GM23248 (cell line): ENCODE measurements around the gene GRAMD1A. TPM values are rescaled to one million over a fixed set of nuclear protein-coding genes. Genes with fewer than 3 reads are reported as not detected.
"Not testable (repeated sequence)": the region's sequence is repeated elsewhere in the genome, so short reads cannot be mapped to it uniquely, and the experiment has no call there.

Source experiments
- DNase-seq: peaks from one replicate; pipeline ENCODE4 v3.0.0-alpha.2; 2015
- H2AFZ ChIP-seq: fragments of 200-600 bp; sonication (generic); 2 replicates; pipeline ENCODE4 v1.6.1; 2016; ENCODE audit warnings: antibody characterized with exemption
- H3F3A ChIP-seq: fragments of 200-600 bp; sonication (generic); 2 replicates; pipeline ENCODE4 v1.6.1; 2016; ENCODE audit warnings: mild to moderate bottlenecking, antibody characterized with exemption, mixed run types; ENCODE audit not compliant: insufficient read depth
- H3K27ac ChIP-seq: fragments of 200-600 bp; sonication (generic); 2 replicates; pipeline ENCODE4 v1.5.1; 2016; ENCODE audit warnings: mild to moderate bottlenecking
- H3K27me3 ChIP-seq: fragments of 200-600 bp; sonication (generic); replicated peaks from 2 replicates; pipeline ENCODE4 v1.6.1; 2016; ENCODE audit warnings: mild to moderate bottlenecking; ENCODE audit not compliant: insufficient read depth
- H3K36me3 ChIP-seq: fragments of 200-600 bp; sonication (generic); 2 replicates; pipeline ENCODE4 v1.6.1; 2016; ENCODE audit warnings: low read depth, mild to moderate bottlenecking
- H3K4me1 ChIP-seq: fragments of 200-600 bp; sonication (generic); 2 replicates; pipeline ENCODE4 v1.6.1; 2016; ENCODE audit warnings: mild to moderate bottlenecking; ENCODE audit not compliant: insufficient read depth
- H3K4me2 ChIP-seq: fragments of 200-600 bp; sonication (generic); one replicate; pipeline ENCODE4 v1.6.1; 2016; ENCODE audit warnings: mild to moderate bottlenecking; ENCODE audit not compliant: unreplicated experiment
- H3K4me3 ChIP-seq: fragments of 200-600 bp; sonication (generic); 2 replicates; pipeline ENCODE4 v1.5.1; 2016; ENCODE audit warnings: mild to moderate bottlenecking
- H3K79me2 ChIP-seq: fragments of 200-600 bp; sonication (generic); 2 replicates; pipeline ENCODE4 v1.6.1; 2016; ENCODE audit warnings: mild to moderate bottlenecking; ENCODE audit not compliant: insufficient read depth
- H3K9ac ChIP-seq: fragments of 200-600 bp; sonication (generic); 2 replicates; pipeline ENCODE4 v1.6.1; 2016; ENCODE audit warnings: mild to moderate bottlenecking
- H3K9me2 ChIP-seq: fragments of 200-600 bp; sonication (generic); 2 replicates; pipeline ENCODE4 v1.6.1; 2016; ENCODE audit warnings: mixed run types, mild to moderate bottlenecking, moderate library complexity; ENCODE audit not compliant: insufficient read depth
- H3K9me3 ChIP-seq: fragments of 200-600 bp; sonication (generic); one replicate; pipeline ENCODE4 v1.6.1; 2017; ENCODE audit warnings: low read depth
- H4K20me1 ChIP-seq: fragments of 200-600 bp; sonication (generic); 2 replicates; pipeline ENCODE4 v1.6.0; 2016; ENCODE audit not compliant: insufficient read depth
- EZH2 ChIP-seq: fragments of 200-600 bp; sonication (generic); IDR thresholded peaks from 2 replicates; pipeline ENCODE4 v1.6.1; 2018; ENCODE audit warnings: antibody characterized with exemption, mild to moderate bottlenecking; ENCODE audit not compliant: insufficient read depth, poor library complexity, severe bottlenecking
- EZH2phosphoT487 ChIP-seq: fragments of 200-600 bp; sonication (generic); IDR thresholded peaks from 2 replicates; pipeline ENCODE4 v1.6.1; 2018; ENCODE audit warnings: antibody characterized with exemption, moderate library complexity, mild to moderate bottlenecking, low read depth; ENCODE audit not compliant: insufficient read depth
- WGBS, 2 experiments: methylation state at CpG; one replicate each; pipeline ENCODE4 v1.1.6; 2015 to 2017; ENCODE audit warnings: low lambda C conversion rate in 2 of 2, low coverage in 1 of 2; ENCODE audit errors: missing lambda C conversion rate in 2 of 2; 5-methylcytosine and 5-hydroxymethylcytosine counted together
- in situ Hi-C: fragments of 300-500 bp; cut with MboI; formaldehyde crosslinking; loops from 2 replicates; pipeline ENCODE4 v1.15.0; 2020
- polyA plus RNA-seq: library from polyadenylated mRNA; unstranded; fragments of >200 nt; fragmentation: Nextera tagmentation; extraction: Ambion mirVana; gene quantifications from 2 replicates; pipeline ENCODE4 v1.2.1, GENCODE V29; 2016
- total RNA-seq: library from RNA; depleted of rRNA; stranded (reverse); fragments of >200 nt; shearing (Covaris generic); gene quantifications from 2 replicates; pipeline ENCODE4 v1.2.3, GENCODE V29; 2014

GRAMD1A gene
- total and polyA plus RNA-seq, 2 experiments from 2014 or later, result 17.3 to 33.8 TPM

DNA sequence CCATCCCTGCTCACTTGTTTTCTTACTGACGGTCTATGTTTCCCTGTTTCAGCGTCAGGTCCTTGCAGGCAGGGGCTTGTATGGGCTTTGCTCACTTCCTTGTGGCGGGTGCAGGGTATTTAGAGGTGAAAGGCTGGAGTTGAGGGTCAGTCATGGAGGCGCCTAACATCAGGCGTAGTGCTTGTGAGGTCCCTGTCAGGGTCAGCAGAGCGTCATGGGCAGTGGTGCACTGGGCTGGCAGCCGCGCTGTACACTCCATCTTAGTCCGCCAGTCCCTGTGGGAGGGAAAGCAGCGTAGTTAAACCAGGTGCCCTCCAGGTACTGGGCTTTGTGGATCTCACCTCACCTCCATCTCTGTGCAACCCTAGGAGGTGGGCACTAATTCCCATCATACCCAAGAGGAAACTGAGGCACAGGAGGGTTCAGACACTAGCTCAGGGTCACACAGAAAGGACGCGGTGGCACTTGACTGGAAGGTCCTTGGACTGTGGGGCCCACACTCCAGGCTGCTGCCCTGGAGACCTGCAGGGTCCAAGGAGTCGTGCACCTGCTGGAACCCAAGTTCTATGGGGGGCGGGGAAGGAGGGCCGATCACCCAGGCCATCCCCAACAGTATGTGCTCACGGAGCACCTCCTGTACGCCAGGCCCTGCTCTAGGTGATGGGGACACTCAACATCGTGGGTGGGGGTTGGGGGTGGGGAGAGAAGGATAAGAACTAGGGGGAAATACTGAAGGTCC is 4.6 kb downstream of the GRAMD1A start:
- WGBS, 2 experiments, result 95 to 98% methylated on average over 17 to 18 of the region's 18 CpGs
- H3K27ac ChIP-seq, result no peak overlapping the region
- no peak overlapping the region for H2AFZ ChIP-seq
- no peaks in the 10 kb centered on the region for H3K9me3 ChIP-seq
- H3K4me2 ChIP-seq, result no peak overlapping the region
- DNase-seq, result no peak
- no peak overlapping the region for H3K9ac ChIP-seq
- peaks cover 8% of the 10 kb centered on the region; the same call in 1 of the 2 replicates for H3K4me1 ChIP-seq
- no peaks in the 10 kb centered on the region for H3K27me3 ChIP-seq
- no peaks in the 10 kb centered on the region for H4K20me1 ChIP-seq
- H3K36me3 ChIP-seq, result no peaks in the 10 kb centered on the region
- no peaks in the 10 kb centered on the region for H3K9me2 ChIP-seq
- peaks cover 80% of the 10 kb centered on the region for H3K79me2 ChIP-seq
- in situ Hi-C loops, result no loop called here
- H3K4me3 ChIP-seq, result no peak overlapping the region
- no peaks in the 10 kb centered on the region for H3F3A ChIP-seq
- no peak for TF ChIP-seq EZH2

DNA sequence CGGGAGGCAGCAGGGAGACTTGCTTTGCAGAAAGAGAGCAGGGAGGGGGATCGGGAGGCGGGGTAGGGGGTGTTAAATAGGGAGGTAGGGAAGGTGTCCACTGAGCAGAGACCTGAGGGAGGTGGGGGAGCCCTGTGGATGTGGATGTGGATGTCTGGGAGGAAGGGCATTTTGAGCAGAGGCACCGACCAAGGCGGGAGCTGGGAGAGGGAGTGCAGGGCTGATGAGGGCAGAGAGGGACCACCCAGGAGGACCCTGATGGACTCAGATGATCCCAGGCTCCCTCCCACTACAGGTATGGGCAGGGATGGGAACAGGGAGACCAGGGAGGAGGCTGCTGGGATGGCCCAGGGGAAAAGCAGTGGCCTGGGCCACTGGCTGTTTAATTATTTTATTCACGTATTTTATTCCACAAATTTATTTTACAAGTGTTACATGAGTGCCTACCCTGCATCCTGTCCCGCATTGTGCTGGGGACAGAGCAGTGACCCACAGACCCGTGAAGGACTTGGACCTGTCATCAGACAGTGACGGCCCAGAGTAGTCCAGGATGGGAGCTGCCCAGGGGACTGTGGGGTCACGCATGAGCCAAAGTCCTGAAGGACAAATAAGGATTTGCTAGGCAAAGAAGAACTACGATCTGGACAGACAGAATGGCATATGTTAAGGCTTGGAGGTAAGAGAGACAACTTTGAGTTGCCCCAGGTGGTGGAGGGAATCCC is 5.3 kb downstream of the GRAMD1A start:
- WGBS, 2 experiments, result 84 to 90% methylated on average over 8 to 11 of the region's 11 CpGs
- no peak overlapping the region for H3K4me3 ChIP-seq
- H3K4me2 ChIP-seq, result no peak overlapping the region
- H3K4me1 ChIP-seq, result peaks cover 8% of the 10 kb centered on the region; the same call in 1 of the 2 replicates
- H3K9me2 ChIP-seq, result no peaks in the 10 kb centered on the region
- H3K9ac ChIP-seq, result no peak overlapping the region
- in situ Hi-C loops, result no loop called here
- H4K20me1 ChIP-seq, result no peaks in the 10 kb centered on the region
- no peaks in the 10 kb centered on the region for H3K36me3 ChIP-seq
- H2AFZ ChIP-seq, result no peak overlapping the region
- H3K79me2 ChIP-seq, result peaks cover 77% of the 10 kb centered on the region
- DNase-seq, result no peak
- no peak overlapping the region for H3K27ac ChIP-seq
- no peaks in the 10 kb centered on the region for H3K9me3 ChIP-seq
- no peak for TF ChIP-seq EZH2
- no peak for TF ChIP-seq EZH2phosphoT487
- no peaks in the 10 kb centered on the region for H3F3A ChIP-seq
- no peaks in the 10 kb centered on the region for H3K27me3 ChIP-seq

DNA sequence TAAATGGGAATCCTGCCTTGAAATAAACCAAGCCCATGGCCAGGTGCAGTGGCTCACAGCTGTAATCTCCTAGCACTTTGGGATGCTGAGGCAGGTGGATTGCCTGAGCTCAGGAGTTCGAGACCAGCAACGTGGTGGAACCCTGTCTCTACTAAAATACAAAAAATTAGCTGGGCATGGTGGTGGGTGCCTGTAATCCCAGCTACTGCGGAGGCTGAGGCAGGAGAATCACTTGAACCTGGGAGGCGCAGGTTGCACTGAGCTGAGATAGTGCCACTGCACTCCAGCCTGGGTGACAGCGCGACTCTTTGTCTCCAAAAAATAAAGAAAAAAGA is 5.9 kb downstream of the GRAMD1A start:
- 95% methylated on average over 6 of the region's 6 CpGs for WGBS, 2 experiments
- DNase-seq, H3K27ac ChIP-seq, H3K9me2 ChIP-seq, H3K9ac ChIP-seq, H3K4me2 ChIP-seq, H3F3A ChIP-seq, H2AFZ ChIP-seq, H3K36me3 ChIP-seq, H3K4me3 ChIP-seq, H3K4me1 ChIP-seq, H3K27me3 ChIP-seq, H4K20me1 ChIP-seq, in situ Hi-C loops, H3K9me3 ChIP-seq: not testable (repeated sequence)
- peaks cover 72% of the 10 kb centered on the region for H3K79me2 ChIP-seq

DNA sequence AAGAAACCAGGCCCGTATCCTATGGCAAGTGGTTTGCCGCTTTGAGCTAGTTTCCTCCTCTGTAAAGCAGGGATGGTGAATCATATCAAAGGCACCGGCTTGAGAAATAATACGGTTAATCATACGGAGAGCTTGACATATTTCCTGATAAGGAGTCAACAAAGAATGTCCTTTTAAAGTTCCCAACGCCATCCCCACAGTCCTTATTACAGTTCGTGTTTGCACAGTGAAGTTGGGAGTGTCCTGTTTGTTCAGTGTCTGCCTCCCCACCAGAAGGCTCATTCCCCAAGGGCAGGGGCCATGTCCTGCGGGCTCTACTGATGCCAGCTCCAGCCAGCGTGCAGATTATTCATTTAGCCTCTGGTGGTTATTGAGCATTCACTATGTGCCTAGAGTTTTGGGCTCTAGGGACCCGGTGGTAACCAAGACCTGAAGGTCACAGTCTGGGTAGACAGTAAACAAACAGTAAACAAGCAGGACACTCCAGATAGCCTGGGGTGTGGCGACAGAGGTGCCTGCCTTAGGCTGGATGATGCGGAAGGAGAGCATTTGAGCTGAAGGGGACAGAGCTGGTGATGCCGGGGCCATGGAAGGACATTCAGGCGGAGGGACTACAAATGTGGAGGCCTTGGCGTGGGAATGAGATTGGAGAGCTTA is 6.3 kb downstream of the GRAMD1A start:
- Histone ChIP-seq H3K9me2 (no peaks in the 10 kb centered on the region), H3K27ac (no peak overlapping the region), H3K36me3 (no peaks in the 10 kb centered on the region), H3K4me1 (peaks cover 5% of the 10 kb centered on the region; the same call in 1 of the 2 replicates), H3K9ac (no peak overlapping the region), H3K4me3 (no peak overlapping the region), H2AFZ (no peak overlapping the region), H3F3A (no peaks in the 10 kb centered on the region), H3K9me3 (no peaks in the 10 kb centered on the region), H3K4me2 (no peak overlapping the region), H4K20me1 (no peaks in the 10 kb centered on the region), H3K79me2 (peaks cover 67% of the 10 kb centered on the region), H3K27me3 (no peaks in the 10 kb centered on the region)
- WGBS, 2 experiments, result 87% methylated on average over 15 of the region's 15 CpGs
- TF ChIP-seq EZH2, result no peak
- TF ChIP-seq EZH2phosphoT487, result no peak
- peak; percentile 23 for DNase-seq
- in situ Hi-C loops, result no loop called here
